Measurements from ENCODE around the gene CASP8AP2.
"Not testable (repeated sequence)": the region's sequence is repeated elsewhere in the genome, so short reads cannot be mapped to it uniquely, and the experiment has no call there.

Gene CASP8AP2

GRCh38 chr6:89886378-89887120, 56.9 kb downstream of the CASP8AP2 start:
- in situ Hi-C loops (cut with MboI; ENCODE audit: low sequenced_read_pairs) = no loop called here

DNA sequence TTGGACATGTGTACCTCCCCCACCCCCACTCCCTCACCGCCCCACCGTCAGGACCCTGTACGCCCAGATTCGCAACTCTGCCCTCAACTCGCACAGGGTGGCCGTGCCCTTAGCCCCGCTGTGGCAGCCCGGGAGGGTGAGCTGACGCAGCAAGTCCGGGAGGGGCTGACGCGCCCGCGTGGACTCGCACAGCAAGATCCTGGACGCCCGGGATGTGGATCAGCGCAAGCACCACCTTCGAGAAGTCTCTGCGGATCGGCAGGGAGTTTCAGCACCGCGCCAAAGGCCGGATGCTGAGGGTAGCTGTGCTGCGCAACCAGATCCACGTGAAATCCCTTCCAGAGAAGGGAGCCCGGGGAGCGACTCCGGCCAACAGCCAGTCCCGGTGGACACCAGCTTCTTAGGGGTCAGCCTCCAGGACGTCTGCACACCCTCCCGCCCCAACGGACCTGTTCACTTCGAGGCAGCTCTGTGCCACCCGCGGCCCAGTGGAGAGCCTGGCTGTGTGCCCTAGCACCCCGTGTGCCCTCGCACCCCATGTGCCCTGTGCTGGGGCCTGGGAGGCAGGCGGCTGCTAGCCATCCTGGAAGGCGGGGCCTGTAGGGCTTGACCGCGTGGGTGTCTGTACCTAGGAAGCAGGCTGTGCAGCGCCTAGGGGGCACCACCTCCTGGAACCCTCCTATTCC, 57.9 kb downstream of the CASP8AP2 start:
- in situ Hi-C loops (cut with MboI; ENCODE audit: low sequenced_read_pairs) = no loop called here

GRCh38 chr6:89888138-89888514, 58.4 kb downstream of the CASP8AP2 start:
- in situ Hi-C loops (cut with MboI; ENCODE audit: low sequenced_read_pairs) = no loop called here

DNA sequence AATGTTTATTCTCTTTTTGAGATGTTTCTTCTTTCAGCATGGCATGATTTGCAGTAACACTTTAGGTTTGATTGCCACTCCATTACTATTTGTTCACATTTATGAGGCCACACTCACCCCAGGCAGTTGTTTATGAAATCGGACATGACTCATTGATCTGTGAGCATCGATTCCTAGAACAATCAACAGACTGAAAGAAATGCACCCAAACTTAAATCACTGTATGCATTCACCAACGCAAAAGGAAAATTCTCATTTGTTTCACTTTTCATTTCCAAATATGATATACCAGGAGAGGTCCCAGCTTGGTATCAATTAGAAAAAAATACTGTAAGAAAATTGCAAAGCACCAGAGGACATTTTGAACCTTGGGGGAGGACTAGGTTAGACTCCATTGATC, 59.2 kb downstream of the CASP8AP2 start:
- in situ Hi-C loops (cut with MboI; ENCODE audit: low sequenced_read_pairs) = no loop called here

DNA sequence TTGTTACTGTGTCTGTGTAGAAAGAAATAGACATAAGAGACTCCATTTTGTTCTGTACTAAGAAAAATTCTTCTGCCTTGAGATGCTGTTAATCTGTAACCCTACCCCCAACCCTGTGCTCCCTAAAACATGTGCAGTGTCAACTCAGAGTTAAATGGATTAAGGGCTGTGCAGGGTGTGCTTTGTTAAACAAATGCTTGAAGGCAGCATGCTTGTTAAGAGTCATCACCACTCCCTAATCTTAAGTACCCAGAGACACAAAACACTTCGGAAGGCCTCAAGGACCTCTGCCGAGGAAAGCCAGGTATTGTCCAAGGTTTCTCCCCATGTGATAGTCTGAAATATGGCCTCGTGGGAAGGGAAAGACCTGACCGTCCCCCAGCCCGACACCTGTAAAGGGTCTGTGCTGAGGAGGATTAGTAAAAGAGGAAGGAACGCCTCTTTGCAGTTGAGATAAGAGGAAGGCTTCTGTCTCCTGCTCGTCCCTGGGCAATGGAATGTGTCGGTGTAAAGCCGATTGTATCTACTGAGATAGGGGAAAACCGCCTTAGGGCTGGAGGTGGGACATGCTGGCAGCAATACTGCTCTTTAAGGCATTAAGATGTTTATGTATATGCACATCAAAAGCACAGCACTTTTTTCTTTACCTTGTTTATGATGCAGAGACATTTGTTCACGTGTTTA, 61.3 kb downstream of the CASP8AP2 start:
- in situ Hi-C loops (cut with MboI; ENCODE audit: low sequenced_read_pairs) = not testable (repeated sequence)

GRCh38 chr6:89892577-89892976, 62.9 kb downstream of the CASP8AP2 start:
- in situ Hi-C loops (cut with MboI; ENCODE audit: low sequenced_read_pairs) = not testable (repeated sequence)

GRCh38 chr6:89894169-89894568, 64.5 kb downstream of the CASP8AP2 start, which contains the start of gene GJA10:
GJA10 (plus strand) TSS chr6:89894469; CDS start chr6:89894469, 0 bp downstream.
- in situ Hi-C loops (cut with MboI; ENCODE audit: low sequenced_read_pairs) = no loop called here

DNA sequence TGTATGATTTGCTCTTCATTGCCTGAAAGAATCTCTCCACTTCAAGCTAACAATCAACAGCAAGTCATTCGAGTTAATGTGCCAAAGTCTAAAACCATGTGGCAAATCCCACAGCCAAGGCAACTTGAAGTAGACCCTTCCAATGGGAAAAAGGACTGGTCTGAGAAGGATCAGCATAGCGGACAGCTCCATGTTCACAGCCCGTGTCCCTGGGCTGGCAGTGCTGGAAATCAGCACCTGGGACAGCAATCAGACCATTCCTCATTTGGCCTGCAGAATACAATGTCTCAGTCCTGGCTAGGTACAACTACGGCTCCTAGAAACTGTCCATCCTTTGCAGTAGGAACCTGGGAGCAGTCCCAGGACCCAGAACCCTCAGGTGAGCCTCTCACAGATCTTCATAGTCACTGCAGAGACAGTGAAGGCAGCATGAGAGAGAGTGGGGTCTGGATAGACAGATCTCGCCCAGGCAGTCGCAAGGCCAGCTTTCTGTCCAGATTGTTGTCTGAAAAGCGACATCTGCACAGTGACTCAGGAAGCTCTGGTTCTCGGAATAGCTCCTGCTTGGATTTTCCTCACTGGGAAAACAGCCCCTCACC, 65.7 kb downstream of the CASP8AP2 start:
- in situ Hi-C loops (cut with MboI; ENCODE audit: low sequenced_read_pairs) = no loop called here

GRCh38 chr6:89910001-89910901, 80.6 kb downstream of the CASP8AP2 start:
- in situ Hi-C loops (cut with MboI; ENCODE audit: low sequenced_read_pairs) = not testable (repeated sequence)

- in situ Hi-C loops (cut with MboI; ENCODE audit: low sequenced_read_pairs) = no loop called here
These were observed 81.2 kb downstream of the CASP8AP2 start for GRCh38 chr6:89910902-89911240.

- in situ Hi-C loops (cut with MboI; ENCODE audit: low sequenced_read_pairs) = no loop called here
These were observed 86.6 kb downstream of the CASP8AP2 start for GRCh38 chr6:89916136-89916920.

- in situ Hi-C loops (cut with MboI; ENCODE audit: low sequenced_read_pairs) = no loop called here
These were observed 87.5 kb downstream of the CASP8AP2 start for GRCh38 chr6:89917216-89917615.

DNA sequence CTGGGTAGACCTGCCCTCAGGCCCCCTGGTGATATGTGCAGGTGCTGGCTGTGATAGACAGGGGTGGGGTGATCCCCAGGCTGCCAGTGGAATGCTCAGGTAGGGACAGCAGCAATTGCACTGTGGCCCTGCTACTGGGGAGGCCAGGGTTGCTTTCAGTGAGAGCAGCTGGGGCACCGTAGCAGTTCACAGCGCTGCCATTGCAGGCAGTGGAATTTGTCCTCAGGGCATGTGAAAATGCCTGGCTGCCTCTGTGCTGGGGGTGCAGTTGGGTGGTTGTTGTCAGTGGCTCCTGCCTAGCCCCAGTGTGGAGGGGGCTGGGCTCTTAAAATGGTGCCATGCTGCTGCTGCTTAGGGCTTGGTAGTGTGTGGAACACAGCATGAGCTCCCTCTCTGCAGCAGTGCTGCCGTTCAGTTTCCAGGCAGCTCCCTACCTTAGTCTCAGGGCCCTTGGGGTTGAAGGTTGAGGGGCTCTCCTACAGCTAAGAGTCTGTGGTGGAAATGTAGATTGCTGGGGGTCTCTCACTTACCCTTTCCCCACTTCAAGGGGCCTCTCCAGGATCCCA, 88.2 kb downstream of the CASP8AP2 start:
- in situ Hi-C loops (cut with MboI; ENCODE audit: low sequenced_read_pairs) = no loop called here
